IPS-NIHi7 (cell line): Measurements from ENCODE around the gene SLC26A3.
"Not testable (repeated sequence)": the region's sequence is repeated elsewhere in the genome, so short reads cannot be mapped to it uniquely, and the experiment has no call there.

ENCODE experiments used
- DNase-seq: peaks from one replicate; pipeline ENCODE4 v3.0.0; 2012; ENCODE audit warnings: mixed read lengths; ENCODE audit errors: extremely low spot score

SLC26A3 gene

DNA sequence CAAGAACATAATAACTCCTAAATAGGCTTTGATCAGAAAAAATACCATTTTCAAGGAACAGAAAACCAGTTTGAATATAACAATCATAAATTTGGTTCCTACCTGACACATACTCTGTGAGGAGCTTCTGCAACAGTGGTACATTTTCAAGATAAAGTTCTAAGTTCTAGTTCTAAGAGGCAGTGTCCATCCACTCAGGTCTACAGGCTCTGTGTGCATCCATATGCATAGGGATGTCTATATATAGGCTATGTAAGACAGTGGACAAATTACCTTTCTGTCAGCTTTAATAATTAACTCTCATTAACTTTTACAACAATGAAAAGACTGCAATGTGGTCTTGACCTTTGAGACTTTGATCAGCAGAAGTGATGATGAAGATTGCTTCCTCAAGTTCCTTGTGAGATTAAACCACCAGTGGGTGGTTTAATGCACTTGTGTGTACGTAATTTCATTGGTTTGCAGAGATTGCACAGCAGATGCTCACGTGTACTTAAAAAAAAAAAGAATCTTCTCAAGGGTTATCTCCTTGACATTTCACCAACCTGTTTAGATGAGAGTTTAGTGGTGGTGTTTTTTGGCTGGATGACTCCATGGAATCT, at the start of gene SLC26A3:
Gene SLC26A3 (minus strand): TSS at position 215 of the 602 bp plus-strand sequence. CDS start 8,714 bp downstream, outside the sequence.
- no peak for DNase-seq

GRCh38 chr7:107850643-107851042, 47.6 kb upstream of the SLC26A3 start:
- no peak for DNase-seq

DNA sequence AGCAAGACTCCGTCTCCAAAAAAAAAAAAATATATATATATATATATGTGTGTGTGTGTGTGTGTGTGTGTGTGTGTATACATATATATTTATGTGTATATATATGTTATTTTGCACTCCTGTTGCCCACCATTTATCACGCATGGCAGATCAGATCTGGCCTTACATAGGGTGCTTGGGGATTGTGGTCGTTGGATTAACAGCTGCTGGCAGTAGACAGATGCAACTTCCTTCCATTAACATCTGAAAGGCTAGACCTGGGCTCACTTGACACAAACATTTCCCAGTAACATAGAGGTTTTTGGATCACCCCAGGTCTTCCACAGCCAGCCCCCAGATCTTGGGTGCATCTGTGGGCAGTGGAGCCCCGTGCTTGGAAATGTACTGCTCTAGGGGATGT, 47.2 kb upstream of the SLC26A3 start:
- no peak for DNase-seq

GRCh38 chr7:107848211-107848610, 45.2 kb upstream of the SLC26A3 start:
- not testable (repeated sequence) for DNase-seq

GRCh38 chr7:107847836-107848175, 44.8 kb upstream of the SLC26A3 start:
- not testable (repeated sequence) for DNase-seq

GRCh38 chr7:107847168-107847835, 44.3 kb upstream of the SLC26A3 start:
- no peak for DNase-seq

- no peak for DNase-seq
Observed at GRCh38 chr7:107846324-107846723, 43.3 kb upstream of the SLC26A3 start.

GRCh38 chr7:107843184-107843583, 40.2 kb upstream of the SLC26A3 start:
- DNase-seq, result no peak

GRCh38 chr7:107842213-107842612, 39.2 kb upstream of the SLC26A3 start:
- no peak for DNase-seq

DNA sequence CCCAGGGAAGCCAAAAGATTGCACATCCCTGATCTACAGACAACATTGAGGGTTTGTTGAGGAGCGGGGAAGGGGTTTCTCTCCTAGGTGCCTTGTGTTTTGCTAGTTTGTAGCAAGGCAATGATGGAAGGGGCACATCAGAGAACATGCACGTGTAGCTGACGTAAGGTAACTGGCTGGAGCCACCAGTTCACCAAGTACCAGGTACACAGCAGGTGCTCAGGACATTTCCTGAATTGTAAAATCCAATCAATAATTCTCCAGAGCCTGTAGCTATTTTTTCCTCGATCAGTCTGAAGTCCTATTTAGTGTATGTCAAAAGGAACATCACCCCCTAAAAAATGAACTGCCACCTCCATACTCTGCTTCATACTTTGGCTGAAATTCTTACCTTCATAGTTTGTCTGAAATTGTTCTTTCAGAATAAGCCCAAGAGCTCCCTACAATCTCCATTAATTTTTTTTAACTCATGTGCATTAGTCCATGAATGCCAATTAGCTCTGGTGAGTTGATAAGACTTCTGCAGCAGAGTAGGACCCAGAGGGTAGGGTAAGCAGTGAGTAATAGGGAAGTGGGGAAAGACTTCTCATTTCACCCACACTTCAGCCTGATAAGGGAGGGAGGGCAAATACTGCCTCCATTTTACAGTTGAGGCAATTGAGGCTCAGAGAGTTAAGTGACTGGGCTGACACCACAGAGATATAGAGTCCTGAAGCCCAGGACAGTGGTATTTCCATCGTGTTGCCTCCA, 36.0 kb upstream of the SLC26A3 start:
- DNase-seq, result no peak

DNA sequence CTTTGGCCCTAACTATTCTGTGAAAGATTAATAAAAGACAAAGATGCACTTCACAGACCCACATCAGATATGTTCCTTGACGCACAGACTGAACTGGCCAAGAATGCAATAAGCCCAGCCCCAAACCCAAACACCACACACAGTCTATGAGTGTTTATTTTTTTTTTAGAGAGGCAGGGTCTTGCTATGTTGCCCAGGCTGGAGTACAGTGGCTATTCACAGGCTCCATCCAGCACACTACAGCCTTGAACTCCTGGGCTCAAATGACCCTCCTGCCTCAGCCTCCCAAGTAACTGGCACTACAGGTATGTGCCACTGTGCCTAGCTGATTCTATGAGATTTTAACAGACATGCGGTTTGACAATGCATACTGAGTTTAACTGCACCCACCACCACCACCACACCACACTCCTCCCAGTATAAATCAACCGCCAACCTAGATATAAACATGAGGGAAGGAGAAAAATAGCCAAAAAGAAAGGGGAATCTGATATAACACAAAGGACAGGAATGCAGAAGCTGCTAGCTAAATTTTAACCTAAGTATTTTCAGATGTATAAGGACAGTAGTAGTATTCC, 35.1 kb upstream of the SLC26A3 start:
- no peak for DNase-seq

GRCh38 chr7:107837145-107837512, 34.1 kb upstream of the SLC26A3 start:
- DNase-seq, result no peak

- no peak for DNase-seq
Observed at GRCh38 chr7:107836237-107837144, 33.5 kb upstream of the SLC26A3 start.

- DNase-seq, result no peak
Observed at GRCh38 chr7:107834401-107834800, 31.4 kb upstream of the SLC26A3 start.

DNA sequence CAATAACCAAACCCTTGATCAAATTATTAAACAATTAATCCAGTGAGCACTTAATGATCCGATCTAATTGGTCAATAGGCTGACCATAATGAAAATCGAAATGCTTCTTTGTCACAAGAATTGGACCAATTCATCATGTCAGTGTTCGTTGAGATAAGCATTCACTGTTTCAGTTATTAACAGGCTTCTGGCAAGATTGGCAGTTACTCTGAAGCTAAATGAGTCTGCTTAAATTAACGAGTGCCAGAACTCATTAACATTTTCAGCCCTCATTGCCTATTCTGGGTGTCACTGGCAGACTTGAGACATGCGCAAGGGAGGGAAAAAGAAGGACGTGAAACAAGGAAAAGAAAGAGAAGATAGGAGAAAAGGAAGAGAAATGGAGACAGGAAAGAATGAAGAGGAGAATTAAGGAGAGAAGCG, 30.7 kb upstream of the SLC26A3 start:
- no peak for DNase-seq

DNA sequence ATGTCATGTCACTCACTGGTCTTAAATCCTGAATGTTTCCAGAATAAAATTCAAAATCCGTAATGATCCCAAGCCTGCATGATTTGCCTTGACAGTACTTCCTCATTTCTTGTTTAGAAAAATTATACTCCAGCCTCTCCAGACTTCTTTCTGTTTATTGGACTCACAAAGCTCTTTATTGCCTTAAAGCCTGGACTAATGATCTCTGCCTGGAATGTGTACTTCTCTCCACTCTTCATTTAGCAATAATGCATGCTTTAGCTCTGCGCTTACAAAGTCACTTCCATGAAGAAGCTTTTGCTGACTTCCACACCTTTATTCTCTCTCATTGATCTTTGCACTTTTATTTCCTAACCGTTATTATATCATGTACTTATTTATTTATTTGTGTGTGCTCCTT, 27.4 kb upstream of the SLC26A3 start:
- no peak for DNase-seq

GRCh38 chr7:107828540-107828939, 25.5 kb upstream of the SLC26A3 start:
- no peak for DNase-seq

DNA sequence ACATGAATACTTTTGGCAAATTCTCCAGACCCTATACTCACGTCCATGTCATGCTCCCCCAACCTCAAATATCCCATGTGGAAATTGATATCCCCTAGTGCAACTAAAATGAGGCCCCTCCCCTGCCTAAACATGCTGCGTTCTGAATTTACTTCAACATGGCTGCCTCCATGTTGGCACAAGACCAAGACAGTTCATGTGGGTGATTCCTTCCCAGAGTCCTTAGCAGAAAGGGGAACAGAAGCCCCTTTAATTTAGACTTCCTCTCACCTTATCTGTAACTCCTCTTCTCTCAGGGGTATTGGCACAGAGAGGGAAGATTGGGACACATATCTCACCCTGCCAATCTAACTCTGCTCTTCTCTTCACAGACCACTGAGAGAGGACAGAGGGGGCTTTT, 24.5 kb upstream of the SLC26A3 start:
- DNase-seq, result no peak

DNA sequence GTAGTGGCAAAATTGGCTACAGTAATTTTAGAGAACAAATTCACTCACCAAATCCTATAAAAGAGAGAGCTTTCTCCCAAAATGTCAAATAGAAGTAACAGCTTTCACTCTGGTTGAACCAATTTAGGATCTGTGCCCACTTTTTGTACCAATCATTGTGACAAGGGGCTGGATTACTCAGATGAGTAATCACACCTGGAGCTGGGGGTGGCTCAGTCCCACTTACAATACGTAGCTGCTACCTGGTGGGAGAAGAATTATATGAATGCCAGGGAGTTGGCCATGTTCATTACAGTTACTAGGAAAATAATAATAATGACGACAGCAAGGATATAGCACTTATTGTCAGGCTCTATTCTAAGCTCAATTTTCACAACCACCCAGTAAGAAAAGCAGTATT, 23.4 kb upstream of the SLC26A3 start:
- DNase-seq, result no peak

DNA sequence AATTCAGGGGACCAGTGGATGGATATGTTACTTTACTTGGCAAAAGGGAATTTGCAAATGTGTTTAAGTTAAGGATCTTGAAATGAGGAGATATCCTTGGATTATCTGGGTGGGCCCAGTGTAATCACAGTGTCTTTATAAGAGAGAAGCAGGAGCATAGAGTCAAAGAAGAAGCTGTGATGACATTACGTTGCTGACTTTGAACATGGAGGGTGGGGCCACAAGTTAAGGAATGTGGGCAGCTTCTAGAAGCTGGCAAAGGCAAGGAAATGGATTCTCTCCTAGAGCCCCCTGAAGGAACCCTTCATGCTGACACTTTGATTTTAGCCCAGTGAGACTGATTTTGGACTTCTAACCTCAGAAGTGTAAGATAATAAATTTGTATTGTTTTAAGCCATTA, 21.8 kb upstream of the SLC26A3 start:
- DNase-seq, result no peak

GRCh38 chr7:107818622-107819021, 15.6 kb upstream of the SLC26A3 start:
- no peak for DNase-seq
